ENCODE data around the gene CA6.

DNA sequence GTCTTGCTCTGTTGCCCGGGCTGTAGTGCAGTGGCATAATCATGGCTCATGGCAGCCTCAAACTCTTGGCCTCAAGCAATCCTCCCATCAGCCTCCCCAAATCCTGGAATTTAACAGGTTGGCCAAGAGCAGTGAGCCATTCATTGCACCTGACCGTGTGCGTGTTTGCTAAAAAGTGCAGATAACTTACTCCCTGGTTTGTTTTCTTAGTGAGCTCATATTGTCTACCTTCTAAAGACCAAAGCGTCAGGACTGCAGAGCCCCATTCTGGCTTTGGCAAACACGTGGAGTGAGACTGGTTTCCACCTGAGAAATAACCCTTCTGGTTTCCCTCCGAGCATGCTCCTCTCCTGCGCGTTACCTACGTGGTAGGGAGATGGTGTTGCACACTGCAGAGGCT, 32.2 kb upstream of the CA6 start:
- TF ChIP-seq, protein P1, sequence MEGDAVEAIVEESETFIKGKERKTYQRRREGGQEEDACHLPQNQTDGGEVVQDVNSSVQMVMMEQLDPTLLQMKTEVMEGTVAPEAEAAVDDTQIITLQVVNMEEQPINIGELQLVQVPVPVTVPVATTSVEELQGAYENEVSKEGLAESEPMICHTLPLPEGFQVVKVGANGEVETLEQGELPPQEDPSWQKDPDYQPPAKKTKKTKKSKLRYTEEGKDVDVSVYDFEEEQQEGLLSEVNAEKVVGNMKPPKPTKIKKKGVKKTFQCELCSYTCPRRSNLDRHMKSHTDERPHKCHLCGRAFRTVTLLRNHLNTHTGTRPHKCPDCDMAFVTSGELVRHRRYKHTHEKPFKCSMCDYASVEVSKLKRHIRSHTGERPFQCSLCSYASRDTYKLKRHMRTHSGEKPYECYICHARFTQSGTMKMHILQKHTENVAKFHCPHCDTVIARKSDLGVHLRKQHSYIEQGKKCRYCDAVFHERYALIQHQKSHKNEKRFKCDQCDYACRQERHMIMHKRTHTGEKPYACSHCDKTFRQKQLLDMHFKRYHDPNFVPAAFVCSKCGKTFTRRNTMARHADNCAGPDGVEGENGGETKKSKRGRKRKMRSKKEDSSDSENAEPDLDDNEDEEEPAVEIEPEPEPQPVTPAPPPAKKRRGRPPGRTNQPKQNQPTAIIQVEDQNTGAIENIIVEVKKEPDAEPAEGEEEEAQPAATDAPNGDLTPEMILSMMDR (IDR thresholded peaks at IDR 0.05; ENCODE audit: low read depth, low read length) = no peak
- no peak for TF ChIP-seq MYC (IDR thresholded peaks at IDR 0.05; ENCODE audit: low read depth, low read length)
- TF ChIP-seq, protein P2, sequence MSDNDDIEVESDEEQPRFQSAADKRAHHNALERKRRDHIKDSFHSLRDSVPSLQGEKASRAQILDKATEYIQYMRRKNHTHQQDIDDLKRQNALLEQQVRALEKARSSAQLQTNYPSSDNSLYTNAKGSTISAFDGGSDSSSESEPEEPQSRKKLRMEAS (IDR thresholded peaks at IDR 0.05; ENCODE audit: low read depth, low read length) = no peak

All from NB4 (cell line).